ENCODE results near the gene HOXB4. TPM values are rescaled to one million over a fixed set of nuclear protein-coding genes. Genes with fewer than 3 reads are reported as not detected.
A peak's percentile ranks its signal among the peaks of the same experiment; 100 is the strongest.

HOXB4 gene
- total and polyA plus RNA-seq, 12 donors: 1.7 to 9.8 (median 3.4) TPM

- intact Hi-C loops (cut with DNase I): loop anchor here (5.0 kb wide), 1 partner anchor 35 kb away; the partner anchor contains the start of gene HOXB4 (in 2 of the 2)
- WGBS, 4 donors: 5 to 17% (median 15%) methylated on average over 27 of the region's 27 CpGs
Measured at GRCh38 chr17:48542114-48542656, 36.0 kb downstream of the HOXB4 start.

GRCh38 chr17:48541577-48542113 lies 36.5 kb downstream of the HOXB4 start:
- no peak for TF ChIP-seq CTCF (IDR thresholded peaks at IDR 0.05)
- TF ChIP-seq POLR2A (IDR thresholded peaks at IDR 0.05): peak in 1 of 2 donors; percentile 38
- Histone ChIP-seq H3K36me3 (replicated peaks in 1 of 2) (peaks cover 0 to 8% of the 10 kb centered on the region in 2 donors), H3K27me3 (no peaks in the 10 kb centered on the region), H3K27ac (peak overlapping the region; percentile 72 to 97 (median 85)), H3K4me3 (peak overlapping the region in 3 of 4 donors; percentile 25 to 78 (median 58)), H3K9me3 (replicated peaks in 1 of 3) (no peaks in the 10 kb centered on the region), H3K4me1 (replicated peaks in 1 of 2) (peaks cover 15 to 20% of the 10 kb centered on the region in 2 donors)
- WGBS, 4 donors: 5 to 13% (median 7%) methylated on average over 23 to 35 of the region's 36 CpGs
- intact Hi-C loops (cut with DNase I): loop anchor here (5.0 kb wide), 1 partner anchor 36 kb away; the partner anchor contains the start of gene HOXB4 (in 2 of the 2)
- DNase-seq: peak in 6 of 7 donors; percentile 58 to 80 (median 69)

More at GRCh38 chr17:48542114-48542656, 36.0 kb downstream of the HOXB4 start:
- Histone ChIP-seq H3K9me3 (replicated peaks in 1 of 3) (no peaks in the 10 kb centered on the region), H3K4me1 (replicated peaks in 1 of 2) (peaks cover 15 to 21% of the 10 kb centered on the region in 2 donors), H3K36me3 (replicated peaks in 1 of 2) (peaks cover 0 to 8% of the 10 kb centered on the region in 2 donors), H3K4me3 (peak overlapping the region in 2 of 4 donors; percentile 58 to 78), H3K27ac (peak overlapping the region; percentile 72 to 97 (median 85)), H3K27me3 (no peaks in the 10 kb centered on the region)
- TF ChIP-seq POLR2A (IDR thresholded peaks at IDR 0.05): no peak
- no peak for TF ChIP-seq CTCF (IDR thresholded peaks at IDR 0.05)
- peak in 2 of 7 donors; percentile 38 to 43 for DNase-seq

DNA sequence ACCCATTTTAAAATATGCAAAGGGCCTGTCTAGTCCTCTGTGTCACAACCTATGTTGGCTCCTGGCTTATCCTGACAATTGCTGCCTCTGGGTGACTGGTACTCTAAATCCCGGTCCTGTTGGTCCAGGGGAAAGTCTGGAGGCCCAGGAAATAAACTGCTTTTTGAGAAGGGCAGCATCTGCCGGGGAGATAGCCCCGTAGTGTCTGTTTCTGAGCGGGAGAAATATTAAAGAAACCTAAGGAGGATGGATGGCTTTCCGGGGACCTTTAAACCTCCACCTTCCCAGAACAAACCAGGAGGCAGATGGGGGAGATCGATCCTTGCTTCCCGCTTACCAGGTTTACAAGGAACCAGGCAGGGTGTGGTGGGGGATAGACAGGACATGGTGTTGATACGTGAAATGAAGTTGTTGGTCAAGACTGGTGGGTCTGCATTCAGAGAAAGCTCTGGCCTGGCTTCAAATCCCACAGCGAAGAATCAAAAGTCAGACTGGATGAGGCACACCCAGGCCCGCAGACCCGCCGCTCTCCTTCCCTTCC lies 37.0 kb downstream of the HOXB4 start:
- TF ChIP-seq CTCF (IDR thresholded peaks at IDR 0.05) (no peak), POLR2A (IDR thresholded peaks at IDR 0.05) (no peak)
- intact Hi-C loops (cut with DNase I): loop anchor here (5.0 kb wide), 1 partner anchor 36 kb away; the partner anchor contains the start of gene HOXB4 (in 2 of the 2)
- no peak for DNase-seq
- WGBS, 4 donors: 31 to 38% (median 33%) methylated on average over 12 of the region's 12 CpGs
- Histone ChIP-seq H3K27ac (peak overlapping the region; percentile 72 to 97 (median 85)), H3K36me3 (replicated peaks in 1 of 2) (peaks cover 0 to 8% of the 10 kb centered on the region in 2 donors), H3K9me3 (replicated peaks in 1 of 3) (no peaks in the 10 kb centered on the region), H3K4me1 (replicated peaks in 1 of 2) (peaks cover 14 to 15% of the 10 kb centered on the region in 2 donors), H3K27me3 (no peaks in the 10 kb centered on the region), H3K4me3 (peak overlapping the region in 2 of 4 donors; percentile 58 to 78)

- TF ChIP-seq POLR2A (IDR thresholded peaks at IDR 0.05) (no peak), CTCF (IDR thresholded peaks at IDR 0.05) (no peak)
- H3K27ac ChIP-seq: peak overlapping the region in 1 of 5 donors; percentile 97
- WGBS, 4 donors: 80 to 100% (median 94%) methylated on average over 1 of the region's 1 CpG
- no peak overlapping the region for H3K4me3 ChIP-seq
- no peaks in the 10 kb centered on the region for H3K9me3 ChIP-seq (replicated peaks in 1 of 3)
- H3K4me1 ChIP-seq (replicated peaks in 1 of 2): peaks cover 5 to 9% of the 10 kb centered on the region in 2 donors
- no peak for DNase-seq
- H3K27me3 ChIP-seq: no peaks in the 10 kb centered on the region
- peaks cover 0 to 8% of the 10 kb centered on the region in 2 donors for H3K36me3 ChIP-seq (replicated peaks in 1 of 2)
- intact Hi-C loops (cut with DNase I): loop anchor here (5.0 kb wide), 1 partner anchor 37 kb away; the partner anchor contains the start of gene HOXB4 (in 2 of the 2)
Measured at GRCh38 chr17:48540213-48540612, 37.9 kb downstream of the HOXB4 start.

Data from adrenal gland (tissue), 12 donors.